ENCODE measurements around the gene PGBD4.
A peak's percentile ranks its signal among the peaks of the same experiment; 100 is the strongest.

The PGBD4 gene

DNA sequence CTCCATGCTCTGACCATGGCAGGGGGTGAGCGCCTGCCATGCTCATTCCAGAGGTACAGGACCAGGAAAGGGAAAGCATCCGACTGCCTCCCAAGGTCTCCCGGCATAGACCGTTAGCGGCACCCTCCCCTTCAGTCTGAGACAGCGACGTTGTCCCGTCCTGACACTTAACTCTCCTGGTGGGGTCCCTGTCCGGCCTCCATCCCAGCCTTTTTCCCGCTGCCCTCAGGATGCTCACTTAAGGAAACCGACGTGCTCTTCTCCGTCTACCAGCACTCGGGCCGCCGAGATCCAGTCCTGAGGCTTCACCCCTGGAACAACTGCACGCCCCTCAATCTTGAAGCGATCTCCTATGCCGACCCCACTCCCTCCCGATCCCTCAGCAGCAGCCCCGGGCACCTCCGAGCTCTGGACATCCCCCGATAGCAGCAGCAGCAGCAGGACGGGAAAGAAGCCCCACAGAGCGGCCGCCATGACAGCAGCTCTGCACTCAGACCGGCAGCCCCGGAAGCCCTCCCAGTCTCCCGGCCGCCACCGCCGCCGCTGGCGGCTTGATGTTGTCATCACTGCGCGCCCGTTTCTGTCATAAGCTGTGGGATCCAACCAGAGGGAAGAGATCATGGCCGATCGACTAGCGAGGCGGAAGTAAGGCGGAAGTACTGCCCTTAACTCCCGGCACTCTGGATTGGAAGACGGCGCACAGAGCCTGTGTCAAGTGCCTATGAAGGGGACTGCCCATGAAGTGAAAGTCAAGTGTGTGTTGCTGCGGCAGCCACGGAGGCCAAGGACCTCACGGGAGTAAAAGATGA lies at the start of gene PGBD4, which contains the start of gene EMC7:
Gene PGBD4 (plus strand): TSS at position 718 of the 809 bp plus-strand sequence. CDS start 449 bp downstream, outside the sequence.
Gene EMC7 (minus strand): TSS at position 497 of the 809 bp plus-strand sequence. CDS start 23 bp downstream, at position 474.
- DNase-seq (ENCODE audit: low spot score): peak; percentile 97

DNA sequence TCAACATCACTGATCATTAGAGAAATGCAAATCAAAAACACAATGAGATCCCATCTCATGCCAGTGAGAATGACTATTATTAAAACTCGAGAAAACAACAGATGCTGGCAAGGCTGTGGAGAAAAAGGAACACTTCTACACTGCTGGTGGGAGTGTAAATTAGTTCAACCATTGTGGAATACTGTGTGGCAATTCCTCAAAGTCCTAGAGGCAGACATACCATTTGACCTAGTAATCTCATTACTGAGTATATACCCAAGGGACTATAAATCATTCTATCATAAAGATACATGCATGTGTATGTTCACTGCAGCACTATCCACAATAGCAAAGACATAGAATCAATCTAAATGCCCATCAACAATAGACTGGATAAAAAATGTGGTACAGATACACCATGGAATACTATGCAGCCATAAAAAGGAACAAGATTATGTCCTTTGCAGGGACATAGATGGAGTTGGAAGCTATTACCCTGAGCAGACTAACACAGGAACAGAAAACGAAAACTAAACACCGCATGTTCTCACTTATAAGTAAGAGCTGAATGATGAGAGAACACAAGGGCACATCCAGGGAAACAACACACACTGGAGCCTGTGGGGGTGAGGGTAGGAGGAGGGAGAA lies 47.7 kb upstream of the PGBD4 start:
- DNase-seq (ENCODE audit: low spot score): no peak

DNA sequence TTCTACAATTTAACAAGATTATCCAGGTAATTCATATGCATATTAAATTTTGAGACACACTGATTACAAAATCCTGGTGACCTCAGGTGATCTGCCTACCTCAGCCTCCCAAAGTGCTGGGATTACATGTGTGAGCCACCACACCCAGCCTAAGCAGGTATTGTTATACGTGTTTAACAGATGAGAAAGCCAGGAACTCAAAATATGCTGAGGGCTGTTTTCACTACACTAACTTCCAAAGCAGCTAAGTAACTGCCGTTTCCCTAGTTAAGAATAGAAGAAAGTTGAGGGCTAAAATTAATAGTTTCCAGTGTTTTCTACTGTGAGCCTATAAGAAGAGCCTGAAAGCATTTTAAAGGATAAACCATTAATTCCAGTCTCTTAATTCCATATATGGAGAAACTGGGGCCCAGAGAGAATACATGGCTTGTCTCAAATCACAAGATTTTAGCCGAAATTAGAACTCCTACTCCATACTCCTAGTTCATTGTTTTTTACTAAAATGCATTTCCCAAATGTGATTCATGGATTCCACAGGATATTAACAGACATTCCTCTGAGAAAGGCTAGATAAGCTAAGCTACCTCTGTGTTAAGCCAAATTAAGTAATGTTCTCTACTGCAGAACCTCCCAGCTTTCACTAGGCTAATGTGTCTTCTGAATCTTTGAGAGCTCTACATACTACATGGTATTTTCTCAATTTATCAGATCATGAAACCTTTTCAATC lies 45.9 kb upstream of the PGBD4 start:
- DNase-seq (ENCODE audit: low spot score): peak; percentile 73

DNA sequence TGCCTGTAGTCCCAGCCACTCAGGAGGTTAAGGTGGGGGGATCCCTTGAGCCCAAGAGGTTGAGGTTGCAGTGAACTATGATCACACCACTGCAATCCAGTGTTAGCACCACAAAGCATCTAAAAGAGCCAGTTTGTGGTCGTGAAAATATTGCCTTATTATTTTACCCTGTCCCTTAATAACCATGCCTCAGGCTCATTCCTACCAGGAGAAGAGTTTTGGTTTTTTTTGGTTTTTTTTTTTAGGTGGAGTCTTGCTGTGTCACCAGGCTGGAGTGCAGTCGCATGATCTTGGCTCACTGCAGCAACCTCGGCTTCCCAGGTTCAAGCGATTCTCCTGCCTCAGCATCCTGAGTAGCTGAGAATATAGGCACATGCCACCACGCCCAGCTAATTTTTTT lies 45.0 kb upstream of the PGBD4 start:
- peak; percentile 29 for DNase-seq (ENCODE audit: low spot score)

DNA sequence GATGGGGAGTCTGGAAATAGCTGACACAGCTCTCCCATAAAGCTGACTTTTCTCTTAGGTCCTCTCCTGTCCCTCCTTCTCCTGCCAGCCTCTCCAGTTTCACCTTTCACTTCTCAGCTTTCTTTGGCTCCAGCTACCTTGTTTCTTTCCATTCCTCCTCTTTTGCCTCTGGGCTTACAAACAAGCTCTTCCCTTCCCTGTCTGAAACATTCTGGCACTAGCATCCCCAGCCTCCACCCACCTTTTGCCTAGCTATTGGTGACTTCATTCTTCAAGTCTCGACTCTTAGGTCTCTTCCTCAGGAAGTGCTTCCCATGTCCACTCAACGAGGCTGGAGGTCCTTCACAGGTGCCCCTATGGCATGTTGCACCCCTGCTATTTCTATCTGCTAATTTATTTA lies 42.4 kb upstream of the PGBD4 start:
- DNase-seq (ENCODE audit: low spot score): no peak

DNA sequence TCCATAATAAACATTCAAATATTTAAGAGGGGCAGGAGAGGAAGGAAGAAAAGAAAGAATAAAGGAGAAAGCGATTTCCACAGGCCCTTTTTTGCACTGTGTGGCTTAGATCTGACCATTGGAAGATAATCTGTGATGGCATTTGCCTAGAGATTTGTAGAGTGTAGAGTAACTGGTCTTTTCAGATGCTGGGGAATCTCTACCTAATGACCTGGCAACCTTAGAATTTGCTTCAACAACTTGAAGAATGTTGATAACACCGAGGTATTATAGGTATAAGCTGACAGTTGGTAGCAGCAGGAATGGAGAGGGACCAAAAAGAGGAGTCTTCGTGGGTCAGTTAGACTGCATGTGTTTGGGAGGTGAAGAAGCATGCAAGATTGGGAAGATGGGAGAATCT lies 41.9 kb upstream of the PGBD4 start:
- no peak for DNase-seq (ENCODE audit: low spot score)

DNA sequence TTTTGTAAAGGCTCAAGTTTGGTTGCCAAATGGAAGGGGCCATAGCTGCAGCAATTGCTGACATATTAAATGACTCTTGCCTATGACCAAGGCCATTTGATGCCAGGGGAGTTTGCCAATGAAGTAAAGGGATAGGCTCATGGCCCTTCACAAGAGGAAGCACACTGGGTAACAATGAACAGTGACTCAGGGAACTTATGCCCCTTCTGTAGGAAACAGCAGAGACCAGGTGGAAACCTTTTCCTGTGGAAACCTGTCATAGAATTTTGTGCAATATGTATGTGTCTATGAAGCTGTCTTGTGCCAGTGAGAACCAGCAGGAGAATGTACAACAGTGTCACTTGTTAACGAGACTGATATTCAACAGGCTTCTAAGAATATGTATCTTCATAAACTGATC lies 37.4 kb upstream of the PGBD4 start:
- DNase-seq (ENCODE audit: low spot score): no peak

DNA sequence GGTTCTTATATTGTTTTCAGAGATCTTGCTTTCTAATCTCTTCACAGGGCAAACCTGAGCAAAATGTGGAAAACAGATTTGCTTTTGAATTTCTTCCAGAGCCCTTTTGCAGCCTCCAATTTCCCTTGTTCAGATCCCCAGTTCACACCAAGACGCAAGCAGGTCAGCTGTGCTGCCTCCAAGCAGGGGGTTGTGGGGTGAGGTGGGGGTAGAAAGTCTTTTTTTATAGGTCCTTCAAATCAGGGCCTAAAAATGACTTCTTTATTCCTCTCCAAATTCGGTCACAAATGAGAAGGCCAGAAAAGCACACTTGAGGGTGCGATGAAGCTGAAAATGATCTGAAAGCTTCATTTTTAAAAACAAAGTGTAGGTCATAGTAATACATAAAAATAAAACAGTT lies 36.6 kb upstream of the PGBD4 start:
- DNase-seq (ENCODE audit: low spot score): no peak

DNA sequence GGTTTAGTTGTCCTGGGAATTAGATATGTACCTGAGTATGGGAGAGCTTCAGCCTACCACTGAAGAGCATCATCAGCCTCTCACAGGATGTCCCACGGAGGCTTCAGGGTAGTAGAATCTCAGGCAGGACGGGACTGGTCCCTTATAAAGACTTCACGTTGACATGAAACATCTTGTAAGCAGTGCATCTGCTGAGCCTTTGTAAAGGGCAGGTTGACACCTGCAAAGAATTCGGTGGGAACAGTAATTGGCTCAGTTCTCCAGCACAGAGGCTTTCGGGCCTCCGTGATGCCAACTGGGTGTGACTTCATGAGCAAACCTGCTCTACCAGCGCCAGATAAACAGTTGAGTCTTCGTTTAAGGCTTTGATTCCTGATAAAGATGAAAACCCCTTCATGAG lies 35.9 kb upstream of the PGBD4 start:
- no peak for DNase-seq (ENCODE audit: low spot score)

DNA sequence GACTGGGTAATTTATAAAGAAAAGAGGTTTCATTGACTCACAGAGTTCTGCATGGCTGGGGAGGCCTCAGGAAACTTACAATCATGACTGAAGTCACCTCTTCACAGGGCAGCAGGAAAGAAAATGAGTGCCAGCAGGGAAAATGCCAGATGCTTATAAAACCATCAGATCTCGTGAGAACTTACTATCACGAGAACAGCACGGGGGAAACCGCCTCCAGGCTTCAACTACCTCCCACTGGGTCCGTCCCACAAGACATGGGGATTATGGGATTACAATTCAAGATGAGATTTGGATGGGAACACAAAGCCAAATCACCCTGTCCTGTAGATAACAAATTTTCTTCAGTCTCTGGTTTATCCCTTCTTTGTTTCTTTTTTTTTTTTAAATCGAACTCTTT lies 31.9 kb upstream of the PGBD4 start:
- no peak for DNase-seq (ENCODE audit: low spot score)

DNA sequence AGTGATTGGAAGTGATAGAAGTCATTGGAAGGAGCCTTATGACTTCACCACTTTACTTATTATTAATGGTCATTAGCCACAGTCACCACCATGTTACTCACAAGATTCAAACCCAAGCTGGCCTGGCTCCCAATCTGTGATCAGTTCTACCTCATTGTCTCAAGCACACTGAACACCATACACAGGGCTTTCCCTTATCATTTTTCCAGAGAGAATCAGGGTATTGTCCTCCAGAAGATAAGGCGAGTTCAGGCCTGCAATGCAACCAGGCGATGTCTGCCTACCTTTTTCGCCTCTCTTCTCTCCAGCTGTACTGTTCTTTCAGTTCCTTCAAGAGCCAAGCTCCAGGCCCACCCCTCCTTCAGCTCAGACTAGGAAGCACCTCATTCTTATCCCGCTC lies 25.1 kb upstream of the PGBD4 start:
- DNase-seq (ENCODE audit: low spot score): no peak

DNA sequence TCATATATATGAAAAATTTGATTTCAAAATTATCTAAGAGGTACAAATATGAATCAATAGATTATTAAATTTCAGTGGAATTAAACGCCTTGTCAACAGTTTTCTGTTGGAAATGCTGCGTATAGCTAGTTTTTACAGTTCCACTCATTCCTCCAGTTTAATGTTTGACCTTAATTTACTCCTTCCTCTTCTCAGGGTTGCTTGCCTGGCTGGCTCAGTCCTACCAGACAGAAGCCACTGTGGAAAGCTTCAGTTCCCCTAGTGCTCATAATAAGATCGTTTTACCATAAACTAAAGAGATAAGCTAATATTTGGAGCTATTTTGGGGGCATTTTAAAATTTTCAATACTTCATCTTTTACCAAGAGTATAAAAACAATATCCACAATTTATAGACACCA lies 23.0 kb upstream of the PGBD4 start:
- no peak for DNase-seq (ENCODE audit: low spot score)

DNA sequence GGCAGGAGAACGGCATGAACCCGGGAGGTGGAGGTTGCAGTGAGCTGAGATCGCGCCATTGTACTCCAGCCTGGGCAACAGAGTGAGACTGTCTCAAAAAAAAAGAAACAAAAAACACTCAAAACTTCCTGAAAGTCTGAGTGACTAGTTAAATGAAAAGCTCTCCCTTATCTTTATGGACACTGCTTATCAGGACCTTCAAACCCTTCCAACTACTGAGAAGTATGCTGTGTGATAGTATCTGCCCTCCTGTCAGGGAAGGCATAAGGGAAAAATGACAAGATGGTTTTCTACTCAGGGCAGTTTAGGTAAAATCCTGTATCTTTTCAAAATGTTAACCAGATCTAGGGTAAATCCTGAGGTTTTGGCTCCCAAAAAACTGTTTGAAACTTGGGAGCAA lies 22.0 kb upstream of the PGBD4 start:
- no peak for DNase-seq (ENCODE audit: low spot score)

DNA sequence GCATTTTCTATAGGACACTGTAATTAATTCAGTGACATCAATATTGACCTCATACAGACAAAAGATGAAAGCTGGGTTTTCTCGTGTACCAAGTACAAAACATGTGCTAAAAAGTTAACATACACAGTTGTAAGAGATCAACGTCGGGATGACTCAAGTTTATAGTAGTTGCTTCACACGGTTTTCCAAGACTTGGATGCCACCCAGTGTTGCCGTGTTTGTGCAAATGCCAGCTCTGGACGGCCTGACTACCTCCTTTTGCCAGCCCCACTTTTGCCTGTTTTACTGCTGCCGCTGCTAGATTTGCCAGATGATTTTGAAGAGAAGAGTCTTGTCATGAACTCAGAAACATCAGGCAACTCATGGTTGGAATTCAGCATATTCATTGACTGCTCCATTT lies 17.8 kb upstream of the PGBD4 start:
- DNase-seq (ENCODE audit: low spot score): peak; percentile 81

DNA sequence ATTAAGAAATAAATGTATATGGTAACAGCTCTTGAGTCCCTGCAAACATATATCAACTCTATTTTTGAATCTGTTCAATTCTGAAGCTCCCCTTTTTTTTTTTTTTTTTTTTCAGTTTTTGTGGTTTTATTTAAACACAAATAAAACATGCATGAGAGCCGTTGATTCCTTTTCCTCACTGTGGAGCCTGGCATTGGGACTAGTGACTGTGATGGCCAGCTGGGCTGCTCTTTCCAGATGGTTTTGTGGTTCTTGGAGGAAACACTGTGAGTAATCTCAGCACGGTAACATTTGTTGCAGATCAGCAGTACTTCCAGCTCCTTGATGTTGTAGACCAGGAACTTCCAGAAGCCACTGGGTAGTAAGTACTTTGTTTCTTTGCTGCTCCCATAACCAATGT lies 16.1 kb upstream of the PGBD4 start:
- peak; percentile 59 for DNase-seq (ENCODE audit: low spot score)

DNA sequence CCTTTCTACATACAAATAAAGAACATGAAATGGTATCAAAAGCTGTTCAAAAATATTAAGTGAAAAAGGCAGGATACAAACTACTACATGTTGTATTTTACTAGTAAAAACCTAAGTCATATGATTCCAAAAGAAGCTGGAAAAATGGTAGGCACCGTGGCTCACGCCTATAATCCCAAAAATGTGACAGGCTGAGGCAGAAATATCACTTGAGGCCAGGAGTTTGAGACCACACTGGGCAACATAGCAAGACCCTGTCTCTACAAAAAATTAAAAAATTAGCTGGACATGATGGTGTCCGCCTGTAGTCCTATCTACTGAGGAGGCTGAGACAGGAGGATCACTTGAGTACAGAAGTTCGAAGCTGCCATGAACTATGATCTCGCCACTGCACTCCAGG lies 2.0 kb upstream of the PGBD4 start:
- DNase-seq (ENCODE audit: low spot score): no peak

DNA sequence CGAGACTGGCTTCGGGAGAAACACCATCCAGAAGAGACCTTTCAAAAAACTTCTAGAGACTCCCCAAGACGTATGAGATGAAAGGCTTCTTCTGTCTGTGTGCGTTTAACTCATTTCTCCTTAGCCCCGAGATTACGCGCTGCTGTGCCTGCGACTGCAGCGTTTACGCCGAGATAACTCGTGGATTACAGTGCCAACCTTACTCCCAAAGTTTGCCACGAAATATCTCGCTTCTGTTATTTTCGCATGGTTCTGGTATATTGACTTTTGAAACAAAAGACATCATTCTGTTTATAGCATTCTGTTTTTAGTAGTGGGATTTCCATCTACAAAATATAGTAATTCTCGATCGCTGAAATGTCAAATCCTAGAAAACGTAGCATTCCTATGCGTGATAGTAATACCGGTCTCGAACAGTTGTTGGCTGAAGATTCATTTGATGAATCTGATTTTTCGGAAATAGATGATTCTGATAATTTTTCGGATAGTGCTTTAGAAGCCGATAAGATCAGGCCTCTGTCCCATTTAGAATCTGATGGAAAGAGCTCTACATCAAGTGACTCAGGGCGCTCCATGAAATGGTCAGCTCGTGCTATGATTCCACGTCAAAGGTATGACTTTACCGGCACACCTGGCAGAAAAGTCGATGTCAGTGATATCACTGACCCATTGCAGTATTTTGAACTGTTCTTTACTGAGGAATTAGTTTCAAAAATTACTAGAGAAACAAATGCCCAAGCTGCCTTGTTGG lies 467 bp downstream of the PGBD4 start:
- no peak for DNase-seq (ENCODE audit: low spot score)

DNA sequence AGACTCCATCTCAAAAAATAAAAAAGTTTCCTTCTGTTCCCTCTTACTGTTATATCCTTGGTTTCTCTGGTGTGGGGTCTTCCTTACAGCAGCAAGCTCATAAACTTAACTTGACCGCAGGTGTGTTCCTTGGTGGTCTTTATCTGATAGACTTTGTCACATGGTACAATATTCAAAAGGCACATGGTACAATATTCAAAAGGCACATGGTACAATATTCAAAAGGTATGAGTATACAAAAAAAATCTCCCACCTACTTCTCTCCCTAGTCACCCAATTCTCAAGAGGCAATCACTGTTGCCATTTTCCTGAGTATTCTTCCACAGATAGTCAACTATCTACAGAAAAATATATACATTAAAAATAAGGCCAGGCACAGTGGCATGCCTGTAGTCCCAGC lies 4.5 kb downstream of the PGBD4 start:
- DNase-seq (ENCODE audit: low spot score): no peak

DNA sequence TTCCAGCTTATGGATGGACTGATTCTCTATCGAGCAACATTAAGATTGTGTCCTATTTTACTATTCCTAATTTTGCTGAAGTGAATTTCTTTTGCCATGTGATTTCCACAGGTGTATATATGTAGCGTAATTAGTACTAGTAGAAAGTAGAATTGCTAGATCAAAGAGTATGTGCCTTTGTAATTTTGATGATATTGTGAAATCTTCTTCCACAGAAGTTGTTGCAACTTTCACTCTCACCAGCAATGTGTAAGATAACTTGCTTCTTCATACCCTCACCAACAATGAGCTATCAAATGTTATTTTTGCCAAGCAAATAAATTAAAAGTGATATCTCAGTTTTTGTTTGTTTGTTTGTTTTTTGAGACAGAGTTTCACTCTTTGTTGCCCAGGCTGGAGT lies 5.4 kb downstream of the PGBD4 start:
- no peak for DNase-seq (ENCODE audit: low spot score)

DNA sequence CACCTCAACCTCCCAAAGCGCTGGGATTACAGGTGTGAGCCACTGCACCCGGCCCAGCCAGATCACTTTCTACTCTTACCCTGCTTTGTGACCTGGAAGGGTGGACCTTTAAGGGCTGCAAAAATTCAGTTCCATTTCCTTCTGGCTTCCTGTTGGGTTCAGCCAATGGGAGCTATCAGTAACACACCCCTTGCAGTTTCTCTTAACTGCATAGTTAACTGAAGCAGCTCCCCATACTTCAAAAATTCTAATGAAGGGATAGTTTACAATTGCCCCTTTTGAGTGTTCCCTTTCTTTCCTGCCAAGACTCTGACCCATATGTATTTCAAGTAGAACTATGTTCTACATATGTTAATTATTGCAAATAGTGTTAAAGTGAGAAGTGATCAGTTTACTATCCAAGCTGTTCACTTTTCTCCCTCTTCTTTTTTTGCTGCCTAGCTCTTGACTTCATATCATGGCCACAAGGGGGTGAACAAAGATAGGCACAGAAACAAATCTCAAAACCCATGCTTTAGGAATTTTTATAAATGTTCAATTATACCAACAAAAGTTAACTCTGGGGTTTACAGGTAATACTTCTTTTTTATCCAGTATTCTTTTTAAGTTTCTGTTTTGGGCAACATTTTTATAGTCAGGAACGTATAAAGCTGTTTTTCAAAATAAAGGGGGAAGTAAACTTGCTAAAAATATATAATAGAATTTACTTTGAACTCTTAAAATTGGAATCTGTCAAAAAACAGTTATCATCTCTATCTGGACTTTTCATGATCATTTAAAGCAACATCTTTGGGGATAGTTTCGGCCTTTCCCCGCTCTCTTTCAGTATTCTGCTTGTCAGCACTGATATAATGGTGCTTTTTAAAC lies 8.1 kb downstream of the PGBD4 start:
- peak; percentile 35 for DNase-seq (ENCODE audit: low spot score)

DNA sequence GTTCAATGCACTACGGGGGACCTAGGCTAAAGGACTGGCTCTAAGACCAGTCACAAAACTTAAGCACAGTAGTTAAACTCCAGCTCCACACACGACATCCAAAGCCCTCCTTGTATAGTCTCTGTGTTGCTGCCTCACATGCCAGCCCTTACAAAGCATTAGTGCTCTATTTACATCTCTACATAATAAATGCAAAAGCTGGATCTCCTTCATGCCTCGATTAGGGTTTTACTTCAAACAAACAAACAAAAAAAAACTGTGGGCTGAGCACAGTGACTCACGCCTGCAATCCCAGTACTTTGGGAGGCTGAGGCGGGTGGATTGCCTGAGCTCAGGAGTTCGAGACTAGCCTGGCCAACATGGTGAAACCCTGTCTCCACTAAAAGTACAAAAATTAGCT lies 9.6 kb downstream of the PGBD4 start:
- DNase-seq (ENCODE audit: low spot score): no peak

Data from AG20443 (cell line).